ENCODE data around the gene FCN1.

The FCN1 gene

DNA sequence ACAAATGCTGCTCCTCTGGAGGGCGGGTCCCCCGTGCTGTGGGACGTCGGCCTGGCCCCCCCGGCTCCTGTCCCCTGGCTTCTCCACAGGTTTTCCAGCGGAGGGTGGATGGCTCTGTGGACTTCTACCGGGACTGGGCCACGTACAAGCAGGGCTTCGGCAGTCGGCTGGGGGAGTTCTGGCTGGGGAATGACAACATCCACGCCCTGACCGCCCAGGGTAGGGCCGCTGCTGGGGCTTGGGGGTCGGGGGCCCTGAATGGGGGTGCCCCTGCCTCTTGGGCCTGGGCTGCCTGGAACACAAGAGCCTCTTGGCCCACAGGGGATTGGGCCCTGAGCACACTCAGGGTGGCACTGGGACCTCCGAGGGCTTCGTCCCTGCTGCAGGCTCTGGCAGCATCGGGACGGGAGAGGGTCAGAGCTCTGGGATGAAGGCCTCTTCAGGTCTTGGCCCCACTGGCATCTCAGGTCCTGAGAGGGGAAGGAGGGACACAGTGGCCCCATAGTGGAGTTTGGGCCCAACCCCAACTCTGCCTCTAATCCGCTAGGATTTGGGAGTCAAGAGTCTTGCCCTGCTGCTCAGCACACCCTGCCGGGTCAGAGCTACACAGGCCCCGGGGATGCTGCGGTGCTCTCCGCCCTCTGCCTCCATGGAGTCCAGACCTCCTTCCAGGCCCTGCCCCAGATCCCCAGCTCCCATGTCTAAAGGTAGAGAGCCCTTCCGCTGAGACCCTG is 31.9 kb downstream of the FCN1 start:
- TF ChIP-seq, protein P1, sequence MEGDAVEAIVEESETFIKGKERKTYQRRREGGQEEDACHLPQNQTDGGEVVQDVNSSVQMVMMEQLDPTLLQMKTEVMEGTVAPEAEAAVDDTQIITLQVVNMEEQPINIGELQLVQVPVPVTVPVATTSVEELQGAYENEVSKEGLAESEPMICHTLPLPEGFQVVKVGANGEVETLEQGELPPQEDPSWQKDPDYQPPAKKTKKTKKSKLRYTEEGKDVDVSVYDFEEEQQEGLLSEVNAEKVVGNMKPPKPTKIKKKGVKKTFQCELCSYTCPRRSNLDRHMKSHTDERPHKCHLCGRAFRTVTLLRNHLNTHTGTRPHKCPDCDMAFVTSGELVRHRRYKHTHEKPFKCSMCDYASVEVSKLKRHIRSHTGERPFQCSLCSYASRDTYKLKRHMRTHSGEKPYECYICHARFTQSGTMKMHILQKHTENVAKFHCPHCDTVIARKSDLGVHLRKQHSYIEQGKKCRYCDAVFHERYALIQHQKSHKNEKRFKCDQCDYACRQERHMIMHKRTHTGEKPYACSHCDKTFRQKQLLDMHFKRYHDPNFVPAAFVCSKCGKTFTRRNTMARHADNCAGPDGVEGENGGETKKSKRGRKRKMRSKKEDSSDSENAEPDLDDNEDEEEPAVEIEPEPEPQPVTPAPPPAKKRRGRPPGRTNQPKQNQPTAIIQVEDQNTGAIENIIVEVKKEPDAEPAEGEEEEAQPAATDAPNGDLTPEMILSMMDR (IDR thresholded peaks at IDR 0.05): no peak
- no peak for TF ChIP-seq ZFX (IDR thresholded peaks at IDR 0.05; ENCODE audit: borderline replicate concordance)
- H3K27ac ChIP-seq: no peak overlapping the region

- no peak overlapping the region for H3K27ac ChIP-seq
- no peak for TF ChIP-seq ZFX (IDR thresholded peaks at IDR 0.05; ENCODE audit: borderline replicate concordance)
- TF ChIP-seq, protein P1 (IDR thresholded peaks at IDR 0.05): no peak
Measured at GRCh38 chr9:134885001-134885678, 32.6 kb downstream of the FCN1 start.

- no peak overlapping the region for H3K27ac ChIP-seq
- no peak for TF ChIP-seq ZFX (IDR thresholded peaks at IDR 0.05; ENCODE audit: borderline replicate concordance)
- TF ChIP-seq, protein P1 (IDR thresholded peaks at IDR 0.05): no peak
Measured at GRCh38 chr9:134884492-134884891, 33.2 kb downstream of the FCN1 start.

DNA sequence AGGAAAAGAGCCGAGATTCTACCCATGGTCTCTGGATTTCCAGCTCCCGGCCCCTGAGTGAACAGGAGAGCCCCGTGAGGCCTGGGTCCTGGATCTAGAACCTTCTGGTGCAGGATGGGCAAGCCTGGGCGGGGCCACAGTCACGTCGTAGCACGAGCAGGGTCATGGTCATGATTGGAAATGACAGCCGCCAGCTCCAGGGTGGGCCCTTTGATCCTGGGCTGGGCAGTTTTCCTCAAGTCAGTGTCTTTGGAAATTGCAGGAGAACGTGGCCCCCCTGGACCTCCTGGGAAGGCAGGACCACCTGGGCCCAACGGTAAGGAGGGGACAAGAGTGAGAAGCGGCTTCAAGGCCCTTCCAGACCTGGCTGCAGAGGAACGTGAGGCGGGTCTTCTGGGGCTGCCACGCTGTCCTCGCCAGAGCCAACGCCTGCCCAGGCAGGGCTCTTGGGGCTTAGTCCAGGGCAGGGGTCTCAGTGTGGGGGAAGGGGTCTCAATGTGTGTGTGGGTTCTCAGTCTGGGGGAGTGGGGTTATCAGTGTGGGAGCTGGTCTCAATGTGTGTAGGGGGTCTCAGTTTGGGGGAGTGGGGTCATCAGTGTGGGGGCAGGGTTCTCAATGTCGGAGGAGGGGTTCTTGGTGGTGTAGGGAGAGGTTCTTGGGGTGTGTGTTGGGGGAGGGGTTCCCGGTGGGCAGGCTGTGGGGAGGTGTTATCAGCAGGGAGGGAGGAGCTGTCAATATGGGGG is 34.5 kb downstream of the FCN1 start:
- no peak for TF ChIP-seq ZFX (IDR thresholded peaks at IDR 0.05; ENCODE audit: borderline replicate concordance)
- TF ChIP-seq, protein P1 (IDR thresholded peaks at IDR 0.05): no peak
- no peak overlapping the region for H3K27ac ChIP-seq

GRCh38 chr9:134882204-134882785 is 35.4 kb downstream of the FCN1 start:
- TF ChIP-seq ZFX (IDR thresholded peaks at IDR 0.05; ENCODE audit: borderline replicate concordance): no peak
- TF ChIP-seq, protein P1 (IDR thresholded peaks at IDR 0.05): no peak
- H3K27ac ChIP-seq: no peak overlapping the region

- H3K27ac ChIP-seq: no peak overlapping the region
- TF ChIP-seq, protein P1 (IDR thresholded peaks at IDR 0.05): no peak
- no peak for TF ChIP-seq ZFX (IDR thresholded peaks at IDR 0.05; ENCODE audit: borderline replicate concordance)
Measured at GRCh38 chr9:134881313-134881670, 36.4 kb downstream of the FCN1 start.
